Measurements from ENCODE around the gene CFAP46.
"Not testable (repeated sequence)": the region's sequence is repeated elsewhere in the genome, so short reads cannot be mapped to it uniquely, and the experiment has no call there.

CFAP46 gene

GRCh38 chr10:132960631-132961419 lies 18.5 kb upstream of the CFAP46 start:
- FAIRE-seq = no peak
- no peak for DNase-seq (ENCODE audit: insufficient read length, low spot score)
- TF ChIP-seq, protein P1, sequence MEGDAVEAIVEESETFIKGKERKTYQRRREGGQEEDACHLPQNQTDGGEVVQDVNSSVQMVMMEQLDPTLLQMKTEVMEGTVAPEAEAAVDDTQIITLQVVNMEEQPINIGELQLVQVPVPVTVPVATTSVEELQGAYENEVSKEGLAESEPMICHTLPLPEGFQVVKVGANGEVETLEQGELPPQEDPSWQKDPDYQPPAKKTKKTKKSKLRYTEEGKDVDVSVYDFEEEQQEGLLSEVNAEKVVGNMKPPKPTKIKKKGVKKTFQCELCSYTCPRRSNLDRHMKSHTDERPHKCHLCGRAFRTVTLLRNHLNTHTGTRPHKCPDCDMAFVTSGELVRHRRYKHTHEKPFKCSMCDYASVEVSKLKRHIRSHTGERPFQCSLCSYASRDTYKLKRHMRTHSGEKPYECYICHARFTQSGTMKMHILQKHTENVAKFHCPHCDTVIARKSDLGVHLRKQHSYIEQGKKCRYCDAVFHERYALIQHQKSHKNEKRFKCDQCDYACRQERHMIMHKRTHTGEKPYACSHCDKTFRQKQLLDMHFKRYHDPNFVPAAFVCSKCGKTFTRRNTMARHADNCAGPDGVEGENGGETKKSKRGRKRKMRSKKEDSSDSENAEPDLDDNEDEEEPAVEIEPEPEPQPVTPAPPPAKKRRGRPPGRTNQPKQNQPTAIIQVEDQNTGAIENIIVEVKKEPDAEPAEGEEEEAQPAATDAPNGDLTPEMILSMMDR (IDR thresholded peaks at IDR 0.05; ENCODE audit: insufficient read depth, missing control alignments) = no peak

- no peak for FAIRE-seq
- no peak for DNase-seq (ENCODE audit: insufficient read length, low spot score)
- TF ChIP-seq, protein P1 (IDR thresholded peaks at IDR 0.05; ENCODE audit: insufficient read depth, missing control alignments) = no peak
Observed at GRCh38 chr10:132960071-132960472, 17.7 kb upstream of the CFAP46 start.

DNA sequence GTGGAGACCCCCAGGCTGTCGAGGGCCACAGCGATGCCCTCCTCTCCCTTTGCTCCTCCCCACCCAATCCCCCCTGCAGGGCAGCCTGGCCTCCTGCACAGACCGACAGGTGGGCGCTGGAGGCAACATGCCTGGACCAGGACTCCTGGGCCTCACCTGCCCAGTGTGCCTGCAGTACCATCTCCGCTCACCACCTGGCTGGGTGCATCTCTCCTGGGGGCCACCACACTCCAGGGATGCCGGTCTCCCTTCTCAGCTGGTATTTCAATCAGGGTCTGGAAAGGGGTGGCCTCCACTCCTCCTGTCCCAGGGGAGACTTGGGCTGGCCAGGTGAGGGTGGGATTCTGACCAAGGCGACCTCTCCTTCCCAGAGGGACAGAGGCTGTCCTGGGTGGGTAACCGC lies 17.2 kb upstream of the CFAP46 start:
- DNase-seq (ENCODE audit: insufficient read length, low spot score) (no peak), FAIRE-seq (no peak)
- TF ChIP-seq, protein P1 (IDR thresholded peaks at IDR 0.05; ENCODE audit: insufficient read depth, missing control alignments) = no peak

DNA sequence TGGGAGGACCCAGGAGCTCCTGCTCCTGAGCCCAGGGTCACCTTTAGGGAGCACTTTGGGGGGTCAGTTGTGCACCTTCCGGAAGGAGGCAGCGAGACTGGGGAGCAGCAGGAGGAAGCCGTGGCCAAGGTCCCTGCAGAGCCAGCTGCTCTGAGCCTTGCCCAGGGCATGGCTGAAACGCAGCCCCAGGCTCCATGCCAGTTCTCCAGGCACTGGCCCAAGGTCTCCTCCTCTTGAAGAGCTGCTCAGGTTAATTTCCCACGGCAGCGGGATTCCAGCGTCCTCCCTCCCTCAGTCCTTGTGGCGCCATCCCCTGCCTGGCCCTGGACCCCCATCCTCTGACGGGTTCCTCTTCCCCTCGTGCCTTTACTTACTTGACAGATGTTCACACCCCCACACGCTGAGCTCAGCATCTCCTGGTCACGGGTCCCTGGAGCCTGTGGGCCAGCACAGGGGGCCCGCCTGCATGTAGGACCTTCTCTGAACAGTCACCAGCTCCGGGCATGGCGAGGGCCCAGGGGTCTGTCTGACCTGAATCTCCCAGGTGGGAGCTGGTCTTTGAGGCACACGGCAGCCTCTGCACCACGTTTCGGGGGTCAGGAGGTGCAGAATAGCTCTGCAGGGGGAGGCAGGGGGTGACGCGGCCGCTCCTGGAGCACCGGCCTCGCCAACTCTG lies 16.7 kb upstream of the CFAP46 start:
- TF ChIP-seq, protein P1 (IDR thresholded peaks at IDR 0.05; ENCODE audit: insufficient read depth, missing control alignments) = no peak
- no peak for FAIRE-seq
- DNase-seq (ENCODE audit: insufficient read length, low spot score) = no peak

GRCh38 chr10:132957981-132958882 lies 15.9 kb upstream of the CFAP46 start:
- no peak for FAIRE-seq
- no peak for DNase-seq (ENCODE audit: insufficient read length, low spot score)
- TF ChIP-seq, protein P1 (IDR thresholded peaks at IDR 0.05; ENCODE audit: insufficient read depth, missing control alignments) = no peak

DNA sequence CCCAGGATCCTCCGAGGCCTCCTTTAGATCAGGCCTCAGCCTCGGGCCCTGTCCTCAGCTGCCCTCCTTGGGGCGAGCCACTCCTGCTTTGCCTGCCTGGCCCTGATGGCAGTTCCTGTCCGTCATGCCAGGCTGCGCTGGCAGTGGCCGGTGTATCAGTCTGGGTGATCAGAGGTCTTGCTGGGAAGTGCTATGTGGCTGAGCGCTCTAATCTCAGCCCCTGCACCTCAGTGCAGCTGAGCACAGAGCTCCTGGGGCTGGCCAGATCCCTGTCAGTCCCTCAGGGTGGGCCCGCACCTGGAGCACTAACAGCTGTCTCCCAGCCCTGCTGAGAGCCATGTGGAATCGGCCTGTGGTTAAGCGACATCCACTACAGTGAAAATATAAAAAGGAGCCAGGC lies 14.8 kb upstream of the CFAP46 start:
- TF ChIP-seq, protein P1 (IDR thresholded peaks at IDR 0.05; ENCODE audit: insufficient read depth, missing control alignments) = no peak
- DNase-seq (ENCODE audit: insufficient read length, low spot score) = no peak
- FAIRE-seq = no peak

- DNase-seq (ENCODE audit: insufficient read length, low spot score); FAIRE-seq: not testable (repeated sequence)
Observed at GRCh38 chr10:132956259-132956658, 13.9 kb upstream of the CFAP46 start.

Measured in D721Med (cell line).